DMS114 treated with DMSO at 0.1 percent for 48 hours (cell line): ENCODE results near the gene TSTD2.
"Not testable (repeated sequence)": the region's sequence is repeated elsewhere in the genome, so short reads cannot be mapped to it uniquely, and the experiment has no call there.

Experiments
- DNase-seq: peaks from one replicate; lab custom pipeline; 2025; ENCODE audit not compliant: unreplicated experiment; lab: John Stamatoyannopoulos, UW

Gene TSTD2

GRCh38 chr9:97632248-97632984 lies 752 bp downstream of the TSTD2 start:
- peak; percentile 49 for DNase-seq

GRCh38 chr9:97630591-97630990 lies 2.6 kb downstream of the TSTD2 start:
- no peak for DNase-seq

- no peak for DNase-seq
Observed at GRCh38 chr9:97629156-97629555, 4.0 kb downstream of the TSTD2 start.

GRCh38 chr9:97628668-97629067 lies 4.5 kb downstream of the TSTD2 start:
- no peak for DNase-seq

GRCh38 chr9:97627624-97628023 lies 5.5 kb downstream of the TSTD2 start:
- DNase-seq, result no peak

GRCh38 chr9:97625620-97626019 lies 7.5 kb downstream of the TSTD2 start:
- DNase-seq, result no peak

- DNase-seq, result no peak
Observed at GRCh38 chr9:97623946-97624345, 9.2 kb downstream of the TSTD2 start.

GRCh38 chr9:97622483-97622882 lies 10.7 kb downstream of the TSTD2 start:
- not testable (repeated sequence) for DNase-seq

GRCh38 chr9:97620063-97620462 lies 13.1 kb downstream of the TSTD2 start:
- DNase-seq, result not testable (repeated sequence)

- no peak for DNase-seq
Observed at GRCh38 chr9:97617939-97618416, 15.2 kb downstream of the TSTD2 start.

- DNase-seq, result peak; percentile 47
Observed at GRCh38 chr9:97615439-97616072, 17.6 kb downstream of the TSTD2 start.

GRCh38 chr9:97604901-97605645 lies 28.1 kb downstream of the TSTD2 start:
- DNase-seq, result no peak

- no peak for DNase-seq
Observed at GRCh38 chr9:97602430-97602829, 30.7 kb downstream of the TSTD2 start.

- DNase-seq, result no peak
Observed at GRCh38 chr9:97601228-97601898, 31.8 kb downstream of the TSTD2 start.

GRCh38 chr9:97600531-97601227 lies 32.5 kb downstream of the TSTD2 start:
- no peak for DNase-seq

GRCh38 chr9:97599314-97599846 lies 33.8 kb downstream of the TSTD2 start:
- DNase-seq, result no peak

GRCh38 chr9:97598461-97599288 lies 34.5 kb downstream of the TSTD2 start:
- peak; percentile 45 for DNase-seq

GRCh38 chr9:97596906-97597305 lies 36.3 kb downstream of the TSTD2 start:
- DNase-seq, result no peak

- no peak for DNase-seq
Observed at GRCh38 chr9:97594381-97594921, 38.7 kb downstream of the TSTD2 start.
